Type B pancreatic cell (in vitro differentiated cells): ENCODE data around the gene SCP2. TPM values are rescaled to one million over a fixed set of nuclear protein-coding genes. Genes with fewer than 3 reads are reported as not detected.

Source experiments
- DNase-seq: peaks from one replicate; pipeline ENCODE4 v3.0.0; 2021; ENCODE audit warnings: mixed read lengths; ENCODE audit not compliant: unreplicated experiment; ENCODE audit errors: extremely low spot score
- H3K27ac Mint-ChIP-seq: 2 replicates; pipeline ENCODE4 v1.8.0; 2021; ENCODE audit warnings: mild to moderate bottlenecking, mixed read lengths
- H3K27me3 Mint-ChIP-seq: 2 replicates; pipeline ENCODE4 v1.8.0; 2021; ENCODE audit warnings: mixed read lengths
- H3K36me3 Mint-ChIP-seq: 2 replicates; pipeline ENCODE4 v1.8.0; 2021; ENCODE audit warnings: mixed read lengths
- H3K4me1 Mint-ChIP-seq: one replicate; pipeline ENCODE4 v1.8.0; 2021; ENCODE audit warnings: mixed read lengths; ENCODE audit not compliant: unreplicated experiment
- H3K4me3 Mint-ChIP-seq: 2 replicates; pipeline ENCODE4 v1.8.0; 2021; ENCODE audit warnings: mild to moderate bottlenecking, mixed read lengths
- H3K9me3 Mint-ChIP-seq: 2 replicates; pipeline ENCODE4 v1.8.0; 2021; ENCODE audit warnings: mixed read lengths
- CTCF ChIP-seq: fragments of 200-600 bp; sonication (generic); conservative IDR thresholded peaks from 2 replicates; pipeline ENCODE4 v1.5.0; 2021; ENCODE audit warnings: antibody characterized with exemption, mild to moderate bottlenecking
- total RNA-seq: library from RNA; stranded (reverse); gene quantifications from 2 replicates; pipeline ENCODE4 v1.2.1, GENCODE V29; 2021; ENCODE audit warnings: low replicate concordance

The SCP2 gene
- total RNA-seq, 1 donor from 2014 or later: 108 TPM

DNA sequence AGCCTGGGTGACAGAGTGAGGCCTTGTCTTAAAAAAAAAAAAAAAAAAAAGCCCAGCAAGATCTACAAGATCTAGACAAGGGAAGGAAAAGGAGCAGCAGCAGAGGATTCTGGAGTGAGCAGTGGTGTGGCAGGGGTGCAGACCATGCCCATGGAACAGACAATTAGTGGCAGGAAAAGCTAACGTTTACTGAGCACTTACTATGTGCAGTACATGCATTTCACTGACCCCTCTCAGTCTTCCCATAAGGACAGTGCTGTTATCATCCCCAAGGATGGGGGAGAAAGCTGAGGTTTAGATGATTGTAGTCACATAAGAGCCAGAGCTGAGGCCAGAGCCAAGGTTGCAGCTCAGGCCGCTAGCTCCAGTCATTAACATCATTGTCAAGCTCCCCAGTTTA lies 140.8 kb downstream of the SCP2 start:
- no peak for DNase-seq
- H3K27me3 Mint-ChIP-seq: peaks cover 24% of the 10 kb centered on the region
- no peak for TF ChIP-seq CTCF
- H3K9me3 Mint-ChIP-seq: no peaks in the 10 kb centered on the region
- no peak overlapping the region for H3K4me3 Mint-ChIP-seq
- H3K27ac Mint-ChIP-seq: no peak overlapping the region
- peaks cover 5% of the 10 kb centered on the region for H3K4me1 Mint-ChIP-seq
- no peaks in the 10 kb centered on the region for H3K36me3 Mint-ChIP-seq

GRCh38 chr1:53068314-53069099 lies 141.4 kb downstream of the SCP2 start:
- H3K9me3 Mint-ChIP-seq: no peaks in the 10 kb centered on the region
- peaks cover 18% of the 10 kb centered on the region for H3K27me3 Mint-ChIP-seq
- peak; percentile 48 for DNase-seq
- no peaks in the 10 kb centered on the region for H3K36me3 Mint-ChIP-seq
- H3K4me3 Mint-ChIP-seq: no peak overlapping the region
- no peak for TF ChIP-seq CTCF
- H3K27ac Mint-ChIP-seq: no peak overlapping the region
- peaks cover 3% of the 10 kb centered on the region for H3K4me1 Mint-ChIP-seq

DNA sequence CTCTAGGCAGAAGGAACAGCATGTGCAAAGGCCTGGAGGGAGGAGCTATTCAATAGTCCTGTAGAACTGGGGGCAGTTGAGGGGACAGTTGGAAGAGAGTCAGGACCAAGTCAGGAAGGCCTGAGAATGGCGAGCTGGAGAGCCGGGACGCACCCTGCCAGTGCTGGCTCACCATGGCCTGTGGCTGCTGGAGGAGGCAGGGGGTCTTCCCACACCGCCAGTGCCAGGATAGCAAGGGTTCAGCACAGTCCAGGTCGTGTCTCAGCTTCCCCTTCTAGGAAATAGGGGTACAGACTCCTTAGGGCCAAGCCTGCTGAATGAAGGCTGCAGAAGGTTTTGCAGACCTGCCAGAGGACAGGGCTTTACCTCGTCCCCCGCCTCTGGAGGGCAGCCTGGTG lies 142.2 kb downstream of the SCP2 start:
- no peaks in the 10 kb centered on the region for H3K4me1 Mint-ChIP-seq
- no peaks in the 10 kb centered on the region for H3K9me3 Mint-ChIP-seq
- no peak for TF ChIP-seq CTCF

GRCh38 chr1:53069663-53070327 lies 142.7 kb downstream of the SCP2 start:
- H3K4me1 Mint-ChIP-seq: no peaks in the 10 kb centered on the region
- peak; percentile 60 for DNase-seq
- H3K27ac Mint-ChIP-seq: no peak overlapping the region
- H3K36me3 Mint-ChIP-seq: no peaks in the 10 kb centered on the region
- no peak overlapping the region for H3K4me3 Mint-ChIP-seq
- H3K9me3 Mint-ChIP-seq: no peaks in the 10 kb centered on the region
- no peak for TF ChIP-seq CTCF
- H3K27me3 Mint-ChIP-seq: peaks cover 5% of the 10 kb centered on the region

More for the DNA sequence above, 142.2 kb downstream of the SCP2 start:
- no peak overlapping the region for H3K27ac Mint-ChIP-seq
- no peaks in the 10 kb centered on the region for H3K36me3 Mint-ChIP-seq
- no peak overlapping the region for H3K4me3 Mint-ChIP-seq
- H3K27me3 Mint-ChIP-seq: peaks cover 10% of the 10 kb centered on the region
- peak; percentile 48 for DNase-seq

DNA sequence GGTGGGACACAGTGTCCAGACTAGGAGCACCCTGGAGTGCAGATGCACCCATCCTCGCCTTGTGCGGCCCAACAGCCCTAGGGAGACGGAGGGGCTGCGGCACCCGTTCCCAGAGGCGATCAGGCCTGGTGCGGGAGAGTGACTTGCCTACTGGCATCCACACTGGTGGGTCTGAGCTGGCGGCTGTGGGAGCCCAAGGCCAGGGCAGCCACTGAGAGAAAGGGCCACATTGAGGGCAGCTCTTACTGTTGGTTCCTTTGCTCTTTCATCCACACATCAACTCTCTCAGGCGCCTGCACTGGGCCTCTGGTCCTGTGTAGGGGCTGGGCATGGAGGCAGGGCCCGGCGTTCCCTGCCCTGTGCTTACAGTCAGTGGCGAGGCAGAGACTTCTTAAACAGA lies 143.5 kb downstream of the SCP2 start:
- Mint-ChIP-seq H3K4me3 (no peak overlapping the region), H3K9me3 (no peaks in the 10 kb centered on the region), H3K27me3 (peaks cover 1% of the 10 kb centered on the region), H3K4me1 (no peaks in the 10 kb centered on the region), H3K27ac (no peak overlapping the region), H3K36me3 (no peaks in the 10 kb centered on the region)
- TF ChIP-seq CTCF: no peak
- peak; percentile 64 for DNase-seq
